Endothelial cell of umbilical vein (primary cell): ENCODE data around the gene GIT2. TPM values are rescaled to one million over a fixed set of nuclear protein-coding genes. Genes with fewer than 3 reads are reported as not detected.

Experiments
- BruUV-seq: library from RNA; stranded (reverse); fragments of 400-500 nt; replicated peaks from 2 replicates; lab custom pipeline; 2021; lab: Mats Ljungman, UMichigan
- CTCF ChIA-PET: fragments of 300-600, 350-600 bp; sonication (Branson Sonifier 250); formaldehyde crosslinking; loops from one replicate; lab custom pipeline; 2021; ENCODE audit warnings: antibody characterized with exemption, inconsistent platforms; lab: Charles Lee
- POLR2A ChIA-PET: fragments of 300-600, 350-600 bp; sonication (Branson Sonifier 250); formaldehyde crosslinking; loops from one replicate; lab custom pipeline; 2021; ENCODE audit warnings: antibody characterized with exemption, inconsistent platforms; lab: Charles Lee
- DNase-seq: peaks from one replicate; pipeline ENCODE4 v3.0.0-alpha.2; 2011; ENCODE audit warnings: low read depth, low spot score
- FAIRE-seq: peaks from 2 replicates; lab custom pipeline; 2011; peaks lifted over from hg19 to GRCh38; lab: Jason Lieb, UNC
- H2AFZ ChIP-seq: 2 replicates; pipeline ENCODE4 v1.6.0; 2012; ENCODE audit warnings: low read depth, low read length, control low read depth, inconsistent platforms
- H3K27ac ChIP-seq: 2 replicates; pipeline ENCODE4 v1.5.1; 2011; ENCODE audit warnings: low read depth, mild to moderate bottlenecking, control low read depth, low read length, moderate library complexity; ENCODE audit not compliant: insufficient read depth
- H3K27me3 ChIP-seq, 2 experiments: 2 replicates each; pipeline versions ENCODE4 v1.6.0 to v1.6.1; 2011; ENCODE audit warnings: low read length in 2 of 2, mixed read lengths in 1 of 2; ENCODE audit not compliant: control insufficient read depth in 2 of 2, insufficient read depth in 2 of 2
- H3K36me3 ChIP-seq, 2 experiments: 2 replicates in 1 of 2; 3 replicates in 1 of 2; pipeline ENCODE4 v1.5.1; 2011; ENCODE audit warnings: low read length in 2 of 2, mild to moderate bottlenecking in 1 of 2, moderate library complexity in 1 of 2; ENCODE audit not compliant: control insufficient read depth in 2 of 2, insufficient read depth in 2 of 2; ENCODE audit errors: extremely low read depth in 1 of 2
- H3K4me1 ChIP-seq: 3 replicates; pipeline ENCODE4 v1.5.1; 2011; ENCODE audit warnings: mild to moderate bottlenecking, low read length; ENCODE audit not compliant: control insufficient read depth, insufficient read depth; ENCODE audit errors: extremely low read depth
- H3K4me2 ChIP-seq: 2 replicates; pipeline ENCODE4 v1.6.1; 2011; ENCODE audit warnings: low read length, control low read depth, mixed read lengths; ENCODE audit not compliant: insufficient read depth
- H3K4me3 ChIP-seq, 3 experiments: fragments of 200-600 bp in 1 of 3; sonication (generic), shearing (Covaris generic) in 1 of 3; replicated peaks in 1 of 3; 2 replicates each; pipeline ENCODE4 v1.5.1; 2011 to 2016; ENCODE audit warnings: control low read depth in 3 of 3, low read length in 3 of 3, mild to moderate bottlenecking in 2 of 3, inconsistent platforms in 1 of 3, low read depth in 1 of 3, moderate library complexity in 1 of 3; ENCODE audit not compliant: insufficient read depth in 1 of 3
- H3K79me2 ChIP-seq: 2 replicates; pipeline ENCODE4 v1.6.0; 2012; ENCODE audit warnings: low read length, inconsistent platforms; ENCODE audit not compliant: control insufficient read depth, insufficient read depth
- H3K9ac ChIP-seq: replicated peaks from 2 replicates; pipeline ENCODE3; 2011; ENCODE audit warnings: low read length, control low read depth; ENCODE audit not compliant: insufficient read depth; ENCODE audit errors: extremely low read depth
- H3K9me1 ChIP-seq: replicated peaks from 3 replicates; pipeline ENCODE4 v1.6.0; 2011; ENCODE audit warnings: mild to moderate bottlenecking, low read length; ENCODE audit not compliant: control insufficient read depth, insufficient read depth; ENCODE audit errors: extremely low read depth
- H3K9me3 ChIP-seq: replicated peaks from 2 replicates; pipeline ENCODE4 v1.5.1; 2012; ENCODE audit warnings: low read length, inconsistent platforms; ENCODE audit not compliant: control insufficient read depth, insufficient read depth
- H4K20me1 ChIP-seq: replicated peaks from 2 replicates; pipeline ENCODE3; 2011; ENCODE audit warnings: mild to moderate bottlenecking, low read length; ENCODE audit not compliant: control insufficient read depth, insufficient read depth; ENCODE audit errors: extremely low read depth
- EZH2 ChIP-seq: IDR thresholded peaks from 2 replicates; pipeline ENCODE4 v1.6.1; 2012; ENCODE audit warnings: borderline replicate concordance, low read depth, mild to moderate bottlenecking, moderate library complexity, low read length, inconsistent platforms; ENCODE audit not compliant: severe bottlenecking
- FOS ChIP-seq: IDR thresholded peaks from 2 replicates; pipeline ENCODE4 v1.6.1; 2011; ENCODE audit warnings: mild to moderate bottlenecking, low read length, moderate library complexity, borderline replicate concordance; ENCODE audit not compliant: insufficient read depth
- GATA2 ChIP-seq: IDR thresholded peaks from 2 replicates; pipeline ENCODE4 v1.7.0; 2011; ENCODE audit warnings: low read depth, mild to moderate bottlenecking, moderate library complexity, mixed read lengths, low read length; ENCODE audit not compliant: insufficient read length, insufficient read depth
- JUN ChIP-seq: IDR thresholded peaks from 2 replicates; pipeline ENCODE4 v1.6.1; 2011; ENCODE audit warnings: borderline replicate concordance, low read depth; ENCODE audit not compliant: insufficient read length, insufficient read depth
- MYC ChIP-seq: IDR thresholded peaks from one replicate; pipeline ENCODE4 v1.6.1; 2011; ENCODE audit warnings: mild to moderate bottlenecking, low read depth, low read length
- POLR2A ChIP-seq: IDR thresholded peaks from 2 replicates; pipeline ENCODE4 v1.6.1; 2012; ENCODE audit warnings: low read depth, mild to moderate bottlenecking, control low read depth, low read length
- POLR2AphosphoS5 ChIP-seq: IDR thresholded peaks from 2 replicates; pipeline ENCODE4 v1.6.1; 2012; ENCODE audit warnings: low read depth, mild to moderate bottlenecking, control low read depth, low read length, moderate library complexity; ENCODE audit not compliant: insufficient read depth
- dilution Hi-C: fragments of 300-500 bp; cut with MboI; formaldehyde crosslinking; loops from one replicate; pipeline ENCODE4 v1.15.0; 2019; ENCODE audit warnings: low sequenced_read_pairs; ENCODE audit not compliant: extremely low pct_ligation_motif_present
- intact Hi-C: fragments of 100-400 bp; cut with micrococcal nuclease; formaldehyde crosslinking; loops from one replicate; pipeline ENCODE4 v1.10.0; 2022
- polyA plus RNA-seq, 4 experiments: library from polyadenylated mRNA; depleted of rRNA in 3 of 4; stranded (reverse) in 3 of 4; unstranded in 1 of 4; fragments of >200 nt; gene quantifications; 2 replicates each; pipeline versions ENCODE4 v1.2.1 to v1.2.3, GENCODE V29; 2011 to 2012; ENCODE audit warnings: missing spikeins in 1 of 4
- total RNA-seq: library from RNA; stranded (reverse); gene quantifications from 2 replicates; pipeline ENCODE4 v1.2.3, GENCODE V29; 2021
- TF ChIP-seq, protein P1 (sequence below): IDR thresholded peaks from 2 replicates; pipeline ENCODE4 v1.6.1; 2011; ENCODE audit not compliant: insufficient read depth, insufficient read length
- TF ChIP-seq, protein P2 (sequence below), 2 donors: IDR thresholded peaks; 1 replicate in 1 of 2; 2 replicates in 1 of 2; pipeline ENCODE4 v1.5.1; 2011; ENCODE audit warnings: low read length in 2 of 2, mild to moderate bottlenecking in 2 of 2, moderate library complexity in 2 of 2, control low read depth in 1 of 2, inconsistent platforms in 1 of 2, low read depth in 1 of 2; ENCODE audit not compliant: insufficient read depth in 1 of 2; ENCODE audit errors: extremely low read depth in 1 of 2

GIT2 gene
- total and polyA plus RNA-seq, 2 donors (not counting 3 experiments of a cell fraction or from before 2014, with no cell fraction given), result 37.3 to 77.2 TPM

DNA sequence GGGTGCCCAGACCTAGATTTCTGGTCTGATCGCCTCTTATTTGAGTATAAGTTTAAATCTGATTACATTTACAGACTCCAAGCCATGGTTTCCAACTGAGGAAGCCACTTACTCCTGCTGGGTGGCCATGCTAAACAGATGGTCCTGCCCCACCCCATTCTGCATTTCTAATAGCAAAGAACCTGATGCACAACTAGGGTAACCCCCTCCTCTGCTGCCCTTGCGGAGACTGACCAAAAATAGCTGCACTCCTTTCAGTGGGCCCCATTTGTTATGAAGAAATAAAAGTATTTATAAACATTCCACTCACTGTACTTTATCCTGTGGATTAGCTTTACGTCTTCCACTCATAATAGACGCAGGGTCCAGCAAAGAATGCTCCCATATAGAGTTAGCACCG is 6.8 kb downstream of the GIT2 start:
- TF ChIP-seq POLR2A (no peak), JUN (no peak), EZH2 (no peak), POLR2AphosphoS5 (no peak), MYC (no peak), GATA2 (no peak), FOS (no peak)
- TF ChIP-seq, protein P1, sequence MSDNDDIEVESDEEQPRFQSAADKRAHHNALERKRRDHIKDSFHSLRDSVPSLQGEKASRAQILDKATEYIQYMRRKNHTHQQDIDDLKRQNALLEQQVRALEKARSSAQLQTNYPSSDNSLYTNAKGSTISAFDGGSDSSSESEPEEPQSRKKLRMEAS, result no peak
- TF ChIP-seq, protein P2, sequence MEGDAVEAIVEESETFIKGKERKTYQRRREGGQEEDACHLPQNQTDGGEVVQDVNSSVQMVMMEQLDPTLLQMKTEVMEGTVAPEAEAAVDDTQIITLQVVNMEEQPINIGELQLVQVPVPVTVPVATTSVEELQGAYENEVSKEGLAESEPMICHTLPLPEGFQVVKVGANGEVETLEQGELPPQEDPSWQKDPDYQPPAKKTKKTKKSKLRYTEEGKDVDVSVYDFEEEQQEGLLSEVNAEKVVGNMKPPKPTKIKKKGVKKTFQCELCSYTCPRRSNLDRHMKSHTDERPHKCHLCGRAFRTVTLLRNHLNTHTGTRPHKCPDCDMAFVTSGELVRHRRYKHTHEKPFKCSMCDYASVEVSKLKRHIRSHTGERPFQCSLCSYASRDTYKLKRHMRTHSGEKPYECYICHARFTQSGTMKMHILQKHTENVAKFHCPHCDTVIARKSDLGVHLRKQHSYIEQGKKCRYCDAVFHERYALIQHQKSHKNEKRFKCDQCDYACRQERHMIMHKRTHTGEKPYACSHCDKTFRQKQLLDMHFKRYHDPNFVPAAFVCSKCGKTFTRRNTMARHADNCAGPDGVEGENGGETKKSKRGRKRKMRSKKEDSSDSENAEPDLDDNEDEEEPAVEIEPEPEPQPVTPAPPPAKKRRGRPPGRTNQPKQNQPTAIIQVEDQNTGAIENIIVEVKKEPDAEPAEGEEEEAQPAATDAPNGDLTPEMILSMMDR (IDR thresholded peaks at IDR 0.05; ENCODE audit: extremely low read depth in 1 of 2, insufficient read depth in 1 of 2, low read depth in 1 of 2, low read length in 2 of 2), result no peak
- BruUV-seq, result no TSS peak
- Histone ChIP-seq H3K79me2 (peaks cover 27% of the 10 kb centered on the region), H3K9me3 (no peaks in the 10 kb centered on the region), H3K4me2 (peak overlapping the region; percentile 57), H2AFZ (no peak overlapping the region), H3K27me3 (no peaks in the 10 kb centered on the region), H3K9me1 (no peaks in the 10 kb centered on the region), H3K4me3 (no peak overlapping the region), H3K4me1 (peaks cover 24% of the 10 kb centered on the region), H3K9ac (no peak overlapping the region), H4K20me1 (no peaks in the 10 kb centered on the region), H3K36me3 (peaks cover 0 to 6% of the 10 kb centered on the region in 2 experiments), H3K27ac (peak overlapping the region; percentile 79)
- dilution Hi-C loops, result no loop called here
- intact Hi-C loops, result no loop called here
- DNase-seq (no peak), FAIRE-seq (no peak)
- ChIA-PET POLR2A (no interaction called here), CTCF (no interaction called here)
